Endothelial cell of umbilical vein (primary cell): Measurements from ENCODE around the gene ZFP14.

Experiments used
- CTCF ChIP-seq, 2 donors: IDR thresholded peaks; 1 replicate in 1 of 2; 2 replicates in 1 of 2; pipeline ENCODE4 v1.5.1; 2011; ENCODE audit warnings: low read length in 2 of 2, mild to moderate bottlenecking in 2 of 2, moderate library complexity in 2 of 2, control low read depth in 1 of 2, inconsistent platforms in 1 of 2, low read depth in 1 of 2; ENCODE audit not compliant: insufficient read depth in 1 of 2; ENCODE audit errors: extremely low read depth in 1 of 2
- EZH2 ChIP-seq: IDR thresholded peaks from 2 replicates; pipeline ENCODE4 v1.6.1; 2012; ENCODE audit warnings: borderline replicate concordance, low read depth, mild to moderate bottlenecking, moderate library complexity, low read length, inconsistent platforms; ENCODE audit not compliant: severe bottlenecking
- GATA2 ChIP-seq: IDR thresholded peaks from 2 replicates; pipeline ENCODE4 v1.7.0; 2011; ENCODE audit warnings: low read depth, mild to moderate bottlenecking, moderate library complexity, mixed read lengths, low read length; ENCODE audit not compliant: insufficient read length, insufficient read depth
- MYC ChIP-seq: IDR thresholded peaks from one replicate; pipeline ENCODE4 v1.6.1; 2011; ENCODE audit warnings: mild to moderate bottlenecking, low read depth, low read length
- POLR2A ChIP-seq: IDR thresholded peaks from 2 replicates; pipeline ENCODE4 v1.6.1; 2012; ENCODE audit warnings: low read depth, mild to moderate bottlenecking, control low read depth, low read length
- POLR2AphosphoS5 ChIP-seq: IDR thresholded peaks from 2 replicates; pipeline ENCODE4 v1.6.1; 2012; ENCODE audit warnings: low read depth, mild to moderate bottlenecking, control low read depth, low read length, moderate library complexity; ENCODE audit not compliant: insufficient read depth
- TF ChIP-seq, protein P1 (sequence below): IDR thresholded peaks from 2 replicates; pipeline ENCODE4 v1.6.1; 2011; ENCODE audit not compliant: insufficient read depth, insufficient read length

GRCh38 chr19:36404498-36404897 is 25.5 kb upstream of the ZFP14 start:
- TF ChIP-seq CTCF (IDR thresholded peaks at IDR 0.05; ENCODE audit: extremely low read depth in 1 of 2, insufficient read depth in 1 of 2, low read depth in 1 of 2, low read length in 2 of 2): no peak
- no peak for TF ChIP-seq EZH2
- TF ChIP-seq POLR2AphosphoS5: no peak
- TF ChIP-seq POLR2A: no peak
- TF ChIP-seq, protein P1, sequence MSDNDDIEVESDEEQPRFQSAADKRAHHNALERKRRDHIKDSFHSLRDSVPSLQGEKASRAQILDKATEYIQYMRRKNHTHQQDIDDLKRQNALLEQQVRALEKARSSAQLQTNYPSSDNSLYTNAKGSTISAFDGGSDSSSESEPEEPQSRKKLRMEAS: no peak
- no peak for TF ChIP-seq GATA2
- no peak for TF ChIP-seq MYC
